HepG2 (cell line): ENCODE measurements around the gene ZNF605.

Source experiments
- CTCF ChIP-seq: sonication (generic); formaldehyde crosslinking; IDR thresholded peaks from 2 replicates; pipeline ENCODE4 v1.5.0; 2020; ENCODE audit warnings: mild to moderate bottlenecking, missing genetic modification reagents, moderate library complexity
- EP300 ChIP-seq, 3 experiments: sonication (generic) in 1 of 3; formaldehyde crosslinking in 1 of 3; IDR thresholded peaks; 2 replicates each; pipeline versions ENCODE4 v1.5.1 to v1.6.1; 2011 to 2020; ENCODE audit warnings: low read depth in 2 of 3, low read length in 2 of 3, borderline replicate concordance in 1 of 3, improper control_type of control experiment in 1 of 3, mild to moderate bottlenecking in 1 of 3, missing genetic modification reagents in 1 of 3, moderate library complexity in 1 of 3
- HCFC1 ChIP-seq: fragments of 150-350 bp; IDR thresholded peaks from 2 replicates; pipeline ENCODE4 v1.6.1; 2014; ENCODE audit warnings: low read depth, low read length
- PAX8 ChIP-seq: sonication (generic); formaldehyde crosslinking; IDR thresholded peaks from 2 replicates; pipeline ENCODE4 v1.8.0; 2022; ENCODE audit warnings: mild to moderate bottlenecking, missing genetic modification reagents, borderline replicate concordance
- PHB2 ChIP-seq: fragments of 450-650 bp; IDR thresholded peaks from 2 replicates; pipeline ENCODE4 v1.6.1; 2018; ENCODE audit not compliant: partially characterized antibody
- POLR2AphosphoS5 ChIP-seq: IDR thresholded peaks from 2 replicates; pipeline ENCODE4 v1.6.1; 2012; ENCODE audit warnings: low read depth, low read length
- RAD21 ChIP-seq: fragments of 450-650 bp; formaldehyde crosslinking; IDR thresholded peaks from 2 replicates; pipeline ENCODE4 v1.5.0; 2020; ENCODE audit warnings: mild to moderate bottlenecking
- SMAD1 ChIP-seq: sonication (generic); formaldehyde crosslinking; IDR thresholded peaks from 2 replicates; pipeline ENCODE4 v1.4.0; 2020; ENCODE audit warnings: missing genetic modification reagents, low read depth, mild to moderate bottlenecking, borderline replicate concordance
- TFAP4 ChIP-seq: sonication (generic); IDR thresholded peaks from 2 replicates; pipeline ENCODE4 v1.6.1; 2016; ENCODE audit warnings: low read depth, borderline replicate concordance
- ZBTB26 ChIP-seq: IDR thresholded peaks from 2 replicates; pipeline ENCODE4 v1.6.1; 2016; ENCODE audit warnings: missing compliant biosample characterization, missing genetic modification reagents, borderline replicate concordance
- ZNF274 ChIP-seq: sonication (generic); formaldehyde crosslinking; IDR thresholded peaks from 2 replicates; pipeline ENCODE4 v1.5.1; 2020; ENCODE audit warnings: mild to moderate bottlenecking, missing genetic modification reagents
- ZNF280B ChIP-seq: sonication (generic); formaldehyde crosslinking; IDR thresholded peaks from 2 replicates; pipeline ENCODE4 v1.5.0; 2020; ENCODE audit warnings: missing genetic modification reagents, mild to moderate bottlenecking, borderline replicate concordance
- TF ChIP-seq, protein P1 (sequence below): sonication (generic); formaldehyde crosslinking; IDR thresholded peaks from 2 replicates; pipeline ENCODE4 v1.4.0; 2020; ENCODE audit warnings: missing genetic modification reagents

- TF ChIP-seq PHB2 (no peak), PAX8 (CRISPR knock-in tag) (no peak), ZBTB26 (no peak), HCFC1 (no peak), ZNF280B (CRISPR knock-in tag) (no peak), TFAP4 (no peak), SMAD1 (CRISPR knock-in tag) (no peak), RAD21 (CRISPR knock-in tag) (no peak), CTCF (no peak), POLR2AphosphoS5 (no peak), ZNF274 (no peak), EP300 (IDR thresholded peaks at IDR 0.05; ENCODE audit: low read depth in 2 of 2, low read length in 2 of 2) (no peak), EP300 (CRISPR knock-in tag; IDR thresholded peaks at IDR 0.05; ENCODE audit: borderline replicate concordance) (no peak)
- TF ChIP-seq, protein P1, sequence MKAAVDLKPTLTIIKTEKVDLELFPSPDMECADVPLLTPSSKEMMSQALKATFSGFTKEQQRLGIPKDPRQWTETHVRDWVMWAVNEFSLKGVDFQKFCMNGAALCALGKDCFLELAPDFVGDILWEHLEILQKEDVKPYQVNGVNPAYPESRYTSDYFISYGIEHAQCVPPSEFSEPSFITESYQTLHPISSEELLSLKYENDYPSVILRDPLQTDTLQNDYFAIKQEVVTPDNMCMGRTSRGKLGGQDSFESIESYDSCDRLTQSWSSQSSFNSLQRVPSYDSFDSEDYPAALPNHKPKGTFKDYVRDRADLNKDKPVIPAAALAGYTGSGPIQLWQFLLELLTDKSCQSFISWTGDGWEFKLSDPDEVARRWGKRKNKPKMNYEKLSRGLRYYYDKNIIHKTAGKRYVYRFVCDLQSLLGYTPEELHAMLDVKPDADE, result no peak
Measured at GRCh38 chr12:132908145-132909029, 47.7 kb downstream of the ZNF605 start.
